ENCODE data around the gene NTMT1.
"Not testable (repeated sequence)": the region's sequence is repeated elsewhere in the genome, so short reads cannot be mapped to it uniquely, and the experiment has no call there.

The NTMT1 gene

DNA sequence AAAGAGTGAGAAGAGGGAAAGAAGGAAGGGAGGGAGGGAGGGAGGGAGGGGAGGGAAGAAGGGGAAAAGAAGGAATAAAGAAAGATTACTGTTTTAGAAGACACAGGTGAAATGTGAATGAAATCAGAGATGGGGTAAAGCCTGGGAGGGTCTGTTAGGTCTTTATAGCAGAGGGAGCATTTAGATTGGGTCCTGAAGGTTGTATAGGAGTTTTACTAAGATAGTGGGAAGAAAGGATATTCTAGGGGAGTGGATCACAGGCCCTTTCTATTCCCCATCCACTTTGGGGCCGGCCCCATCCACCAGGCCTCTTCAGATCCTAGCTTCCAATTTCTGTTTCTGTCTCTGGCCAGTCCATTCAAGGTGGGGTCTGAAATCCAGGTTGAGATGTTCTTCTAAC is 40.6 kb upstream of the NTMT1 start:
- H3K9ac ChIP-seq: no peak overlapping the region
- peak overlapping the region; percentile 95 for H3K4me2 ChIP-seq
- H3K27me3 ChIP-seq: no peaks in the 10 kb centered on the region
- H3K4me3 ChIP-seq: no peak overlapping the region
- H3K36me3 ChIP-seq: no peaks in the 10 kb centered on the region
- peaks cover 86% of the 10 kb centered on the region for H3K4me1 ChIP-seq
- no peaks in the 10 kb centered on the region for H3K9me3 ChIP-seq
- H4K20me1 ChIP-seq: no peaks in the 10 kb centered on the region
- no peak for TF ChIP-seq Cebpa-rat (IDR thresholded peaks at IDR 0.05)
- peak overlapping the region; percentile 82 for H3K27ac ChIP-seq

DNA sequence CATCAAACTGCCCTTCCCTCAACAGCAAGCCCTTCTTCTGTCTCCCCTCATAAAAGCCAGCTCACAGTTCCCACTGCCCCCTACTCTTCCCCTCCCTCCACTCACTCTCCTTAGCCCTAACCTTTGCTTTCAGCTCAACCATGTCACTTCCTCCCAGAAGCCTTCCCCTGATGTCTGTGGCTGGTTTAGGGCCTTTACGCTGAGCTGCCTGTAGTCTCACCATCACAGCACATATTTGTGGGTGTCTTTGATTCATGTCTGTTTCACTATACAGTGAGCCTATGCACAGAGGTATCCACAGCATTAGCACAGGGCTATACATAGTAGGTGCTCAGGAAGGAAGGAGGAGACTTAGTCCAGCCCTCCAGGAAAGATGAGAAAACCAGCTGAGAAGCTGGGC is 39.7 kb upstream of the NTMT1 start:
- Histone ChIP-seq H3K4me1 (peaks cover 78% of the 10 kb centered on the region), H3K9me3 (no peaks in the 10 kb centered on the region), H3K27me3 (no peaks in the 10 kb centered on the region), H3K27ac (peak overlapping the region; percentile 82), H3K4me3 (no peak overlapping the region), H4K20me1 (no peaks in the 10 kb centered on the region), H3K36me3 (no peaks in the 10 kb centered on the region), H3K4me2 (peak overlapping the region; percentile 95), H3K9ac (peak overlapping the region; percentile 52; the same call in 1 of the 2 replicates)
- TF ChIP-seq Cebpa-rat (IDR thresholded peaks at IDR 0.05): no peak

DNA sequence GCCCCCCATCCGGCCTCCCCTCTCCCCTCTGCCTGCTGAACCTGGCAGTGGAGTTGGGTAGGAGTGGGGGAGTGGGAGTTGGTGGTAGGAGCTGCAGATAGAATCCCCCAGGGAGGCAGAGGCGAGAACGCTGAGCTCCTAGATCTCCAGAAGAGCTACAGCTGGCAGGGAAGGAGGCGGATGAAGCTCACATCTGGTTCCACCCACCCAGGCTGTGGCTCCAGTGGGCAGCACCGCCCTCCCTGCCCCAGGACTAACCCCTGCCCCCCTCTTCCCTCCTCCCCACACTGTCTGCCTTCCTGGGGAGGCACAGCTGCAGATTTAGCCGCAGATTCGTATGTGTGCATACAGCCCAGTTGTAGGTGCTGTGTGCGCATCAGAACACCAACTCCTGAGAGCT is 39.3 kb upstream of the NTMT1 start:
- TF ChIP-seq Cebpa-rat (IDR thresholded peaks at IDR 0.05): no peak
- Histone ChIP-seq H3K4me2 (peak overlapping the region; percentile 95), H3K4me1 (peaks cover 73% of the 10 kb centered on the region), H3K36me3 (no peaks in the 10 kb centered on the region), H3K27ac (peak overlapping the region; percentile 82), H3K9me3 (no peaks in the 10 kb centered on the region), H4K20me1 (no peaks in the 10 kb centered on the region), H3K27me3 (no peaks in the 10 kb centered on the region), H3K4me3 (peak overlapping the region; percentile 38; the same call in 1 of the 2 replicates), H3K9ac (peak overlapping the region; percentile 64; the same call in 1 of the 2 replicates)

DNA sequence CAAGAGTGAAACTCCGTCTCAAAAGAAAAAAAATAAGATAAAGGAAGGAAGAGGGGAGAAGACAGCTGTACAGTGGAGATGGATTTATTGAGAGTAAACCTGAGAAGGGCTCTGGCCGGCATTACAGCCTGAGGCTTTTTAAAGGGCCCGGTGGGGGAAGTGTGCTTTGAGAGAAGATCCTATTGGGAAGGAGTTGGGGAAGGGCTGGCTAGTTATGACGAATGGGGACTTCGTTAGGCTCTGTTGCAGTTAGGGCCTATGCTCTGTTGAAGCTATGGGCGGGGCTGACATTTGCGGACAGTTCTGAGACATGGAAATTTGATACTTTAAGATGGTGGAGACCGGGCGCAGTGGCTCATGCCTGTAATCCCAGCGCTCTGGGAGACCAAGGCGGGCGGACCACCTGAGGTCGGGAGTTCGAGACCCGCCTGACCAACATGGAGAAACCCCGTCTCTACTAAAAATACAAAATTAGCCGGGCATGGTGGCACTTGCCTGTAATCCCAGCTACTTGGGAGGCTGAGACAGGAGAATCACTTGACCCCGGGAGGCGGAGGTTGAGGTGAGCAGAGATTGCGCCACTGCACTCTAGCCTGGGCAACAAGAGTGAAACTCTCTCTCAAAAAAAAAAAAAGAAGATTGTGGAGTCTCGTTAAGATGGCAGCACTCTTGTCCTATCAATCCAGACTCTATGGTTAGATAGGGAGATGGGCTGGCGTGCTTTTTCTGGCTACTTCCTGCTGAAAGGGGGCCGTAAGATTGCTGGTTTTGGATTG is 38.3 kb upstream of the NTMT1 start:
- H4K20me1 ChIP-seq: no peaks in the 10 kb centered on the region
- H3K4me3 ChIP-seq: peak overlapping the region; percentile 38; the same call in 1 of the 2 replicates
- peaks cover 63% of the 10 kb centered on the region for H3K4me1 ChIP-seq
- H3K9me3 ChIP-seq: no peaks in the 10 kb centered on the region
- no peaks in the 10 kb centered on the region for H3K36me3 ChIP-seq
- H3K9ac ChIP-seq: peak overlapping the region; percentile 64
- H3K27me3 ChIP-seq: no peaks in the 10 kb centered on the region
- H3K27ac ChIP-seq: peak overlapping the region; percentile 82
- peak overlapping the region; percentile 95 for H3K4me2 ChIP-seq
- TF ChIP-seq Cebpa-rat (IDR thresholded peaks at IDR 0.05): no peak

DNA sequence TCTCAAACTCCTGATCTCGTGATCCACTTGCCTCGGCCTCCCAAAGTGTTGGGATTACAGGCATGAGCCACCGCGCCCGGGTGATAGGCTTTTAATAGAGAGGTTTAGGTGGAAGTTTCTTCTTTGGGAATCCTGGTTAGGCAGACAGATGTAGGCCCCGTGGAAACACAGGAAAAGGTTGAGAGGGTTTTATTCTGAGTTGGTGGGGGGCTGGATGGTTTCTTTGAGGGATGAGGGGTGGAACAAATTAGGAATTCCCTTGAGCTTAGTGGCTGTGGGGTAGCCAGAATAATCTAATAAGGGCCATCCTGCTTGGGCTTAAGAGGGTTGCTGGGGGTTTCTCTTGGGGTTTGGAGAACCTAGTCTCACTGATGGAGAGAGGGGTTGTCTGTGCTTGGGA is 35.5 kb upstream of the NTMT1 start:
- H3K9me3 ChIP-seq: no peaks in the 10 kb centered on the region
- TF ChIP-seq Cebpa-rat (IDR thresholded peaks at IDR 0.05): no peak
- no peak overlapping the region for H3K27ac ChIP-seq
- H3K9ac ChIP-seq: no peak overlapping the region
- H3K36me3 ChIP-seq: no peaks in the 10 kb centered on the region
- H3K4me3 ChIP-seq: no peak overlapping the region
- no peak overlapping the region for H3K4me2 ChIP-seq
- H4K20me1 ChIP-seq: no peaks in the 10 kb centered on the region
- peaks cover 52% of the 10 kb centered on the region for H3K4me1 ChIP-seq
- H3K27me3 ChIP-seq: no peaks in the 10 kb centered on the region

DNA sequence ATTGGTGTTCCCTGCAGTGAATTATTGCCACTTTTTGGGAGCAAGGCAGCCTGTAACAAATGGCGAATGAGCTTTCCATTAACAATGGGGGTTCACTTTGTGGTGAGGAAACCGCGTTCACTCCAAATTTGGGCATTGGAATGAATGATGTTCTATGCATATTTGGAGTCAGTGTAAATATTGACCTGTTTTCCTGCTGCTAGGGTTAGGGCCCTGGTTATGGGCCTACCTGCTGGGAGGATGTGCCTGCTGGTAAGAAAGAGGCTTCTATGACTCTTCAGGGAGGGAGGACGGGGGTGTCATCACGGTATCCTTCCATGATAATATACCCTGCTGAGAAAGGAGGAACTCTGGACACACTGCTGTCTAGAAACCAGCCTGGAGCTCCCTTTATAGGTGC is 34.0 kb upstream of the NTMT1 start:
- H3K9me3 ChIP-seq: no peaks in the 10 kb centered on the region
- peaks cover 52% of the 10 kb centered on the region for H3K4me1 ChIP-seq
- H4K20me1 ChIP-seq: no peaks in the 10 kb centered on the region
- no peaks in the 10 kb centered on the region for H3K36me3 ChIP-seq
- no peak overlapping the region for H3K4me3 ChIP-seq
- H3K4me2 ChIP-seq: no peak overlapping the region
- H3K27ac ChIP-seq: no peak overlapping the region
- no peaks in the 10 kb centered on the region for H3K27me3 ChIP-seq
- H3K9ac ChIP-seq: no peak overlapping the region
- TF ChIP-seq Cebpa-rat (IDR thresholded peaks at IDR 0.05): no peak

DNA sequence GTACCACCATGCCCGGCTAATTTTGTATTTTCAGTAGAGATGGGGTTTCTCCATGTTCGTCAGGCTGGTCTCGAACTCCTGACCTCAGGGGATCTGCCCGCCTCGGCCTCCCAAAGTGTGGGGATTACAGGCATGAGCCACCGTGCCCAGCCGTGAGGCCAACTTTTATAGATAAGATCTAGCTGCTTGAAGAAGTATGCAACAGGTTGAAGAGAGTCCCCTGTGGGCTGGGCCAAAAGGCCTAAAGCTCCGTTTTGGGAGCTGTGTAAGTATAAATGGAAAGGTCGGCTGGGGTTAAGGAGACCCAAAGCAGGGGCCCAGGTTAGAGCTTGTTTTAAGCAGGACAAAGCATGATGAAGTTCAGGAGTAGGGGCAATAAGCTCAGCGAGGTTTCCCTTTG is 33.2 kb upstream of the NTMT1 start:
- not testable (repeated sequence) for H3K9ac ChIP-seq, H3K4me3 ChIP-seq, H4K20me1 ChIP-seq, H3K36me3 ChIP-seq, H3K4me2 ChIP-seq, H3K27ac ChIP-seq, H3K27me3 ChIP-seq, H3K9me3 ChIP-seq
- peaks cover 52% of the 10 kb centered on the region for H3K4me1 ChIP-seq

DNA sequence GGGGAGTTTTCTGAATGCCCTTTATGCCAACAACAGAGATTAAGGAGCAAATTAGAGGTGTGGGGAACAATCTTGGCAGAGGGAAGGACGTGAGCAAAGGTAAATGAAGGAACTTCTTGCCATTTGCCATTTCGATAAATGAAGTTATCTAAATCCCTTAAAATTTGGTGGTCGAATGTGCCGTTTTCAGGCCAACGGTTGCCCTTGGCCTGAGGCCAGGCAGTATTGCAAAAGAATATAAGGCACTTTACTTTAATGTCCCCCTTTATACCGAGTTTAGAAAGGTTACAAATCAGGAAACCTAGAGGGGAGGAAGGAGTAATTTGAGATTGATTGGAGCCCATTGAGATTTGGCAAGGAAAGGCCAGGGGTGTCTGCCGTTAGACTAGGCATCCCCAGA is 31.3 kb upstream of the NTMT1 start:
- H3K4me2 ChIP-seq: peak overlapping the region; percentile 98
- H3K27me3 ChIP-seq: no peaks in the 10 kb centered on the region; the same call in 1 of the 2 replicates
- peaks cover 58% of the 10 kb centered on the region for H3K4me1 ChIP-seq
- TF ChIP-seq Cebpa-rat (IDR thresholded peaks at IDR 0.05): no peak
- H3K36me3 ChIP-seq: no peaks in the 10 kb centered on the region
- no peak overlapping the region for H3K9ac ChIP-seq
- no peak overlapping the region for H3K4me3 ChIP-seq
- H3K27ac ChIP-seq: no peak overlapping the region
- H3K9me3 ChIP-seq: no peaks in the 10 kb centered on the region
- H4K20me1 ChIP-seq: no peaks in the 10 kb centered on the region

DNA sequence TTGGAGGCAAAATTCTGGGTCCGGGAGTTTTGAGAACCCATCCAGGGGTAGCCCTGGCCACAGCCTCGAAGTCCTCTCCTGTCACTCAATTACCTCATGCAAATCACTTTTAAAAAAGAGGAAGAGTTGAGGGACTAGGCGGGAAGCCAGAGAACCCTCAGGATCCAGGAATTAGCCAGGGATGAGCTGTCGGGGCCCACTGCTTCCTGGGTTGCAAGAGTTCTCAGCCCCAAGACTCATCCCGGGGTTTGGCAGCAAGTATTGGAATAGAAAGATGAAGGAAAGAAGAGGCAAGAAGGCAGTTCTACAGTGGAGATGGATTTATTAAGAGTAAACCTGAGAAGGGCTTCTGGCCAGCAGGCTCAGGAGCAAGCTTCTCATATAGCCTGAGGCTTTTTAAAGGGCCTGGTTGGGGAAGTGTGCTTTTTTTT is 30.6 kb upstream of the NTMT1 start:
- H3K27me3 ChIP-seq: no peaks in the 10 kb centered on the region; the same call in 1 of the 2 replicates
- peaks cover 65% of the 10 kb centered on the region for H3K4me1 ChIP-seq
- TF ChIP-seq Cebpa-rat (IDR thresholded peaks at IDR 0.05): no peak
- H3K4me2 ChIP-seq: peak overlapping the region; percentile 98
- no peaks in the 10 kb centered on the region for H3K9me3 ChIP-seq
- H3K36me3 ChIP-seq: no peaks in the 10 kb centered on the region
- H3K27ac ChIP-seq: no peak overlapping the region
- H4K20me1 ChIP-seq: no peaks in the 10 kb centered on the region
- H3K4me3 ChIP-seq: no peak overlapping the region
- H3K9ac ChIP-seq: no peak overlapping the region

DNA sequence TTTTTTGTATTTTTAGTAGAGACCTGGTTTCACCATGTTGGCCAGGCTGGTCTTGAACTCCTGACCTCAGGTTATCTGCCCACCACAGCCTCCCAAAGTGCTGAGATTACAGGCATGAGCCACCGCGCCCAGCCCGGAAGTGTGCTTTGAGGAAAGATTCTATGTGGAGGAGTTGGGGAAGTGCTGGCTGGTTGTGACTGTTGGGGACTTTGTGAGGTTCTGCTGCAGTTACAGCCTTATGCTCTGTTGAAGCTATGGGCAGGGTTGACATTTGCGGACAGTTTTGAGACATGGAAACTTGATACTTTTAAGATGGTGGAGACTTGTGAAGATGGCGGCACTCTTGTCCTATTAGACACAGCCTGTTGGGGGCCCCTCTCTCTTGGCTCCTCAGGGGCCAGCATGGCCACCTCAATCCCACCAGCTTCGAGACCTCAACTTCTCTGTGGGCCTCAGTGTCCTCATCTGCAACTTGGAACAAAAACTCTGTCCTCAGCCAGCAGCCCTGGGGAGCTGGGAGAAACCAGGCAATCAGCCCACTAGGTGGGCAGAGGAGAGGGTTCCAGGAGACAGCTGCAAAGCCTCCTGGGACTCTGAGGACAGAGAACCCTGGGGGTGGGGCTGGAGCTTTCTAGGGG is 29.9 kb upstream of the NTMT1 start:
- no peak overlapping the region for H3K4me3 ChIP-seq

More for the DNA sequence above, 29.9 kb upstream of the NTMT1 start:
- H3K9ac ChIP-seq: no peak overlapping the region
- peak overlapping the region; percentile 98 for H3K4me2 ChIP-seq
- H3K9me3 ChIP-seq: no peaks in the 10 kb centered on the region
- H3K36me3 ChIP-seq: no peaks in the 10 kb centered on the region
- TF ChIP-seq Cebpa-rat (IDR thresholded peaks at IDR 0.05): no peak
- no peaks in the 10 kb centered on the region; the same call in 1 of the 2 replicates for H3K27me3 ChIP-seq
- no peaks in the 10 kb centered on the region for H4K20me1 ChIP-seq
- H3K4me1 ChIP-seq: peaks cover 72% of the 10 kb centered on the region
- no peak overlapping the region for H3K27ac ChIP-seq
